D721Med (cell line): ENCODE results near the gene GID8.

Experiments
- DNase-seq: peaks from one replicate; pipeline ENCODE4 v3.0.0; 2011; ENCODE audit warnings: low spot score; ENCODE audit not compliant: insufficient read length
- FAIRE-seq: peaks from 2 replicates; lab custom pipeline; 2011; peaks lifted over from hg19 to GRCh38; lab: Jason Lieb, UNC
- TF ChIP-seq, protein P1 (sequence below): IDR thresholded peaks from 2 replicates; pipeline ENCODE4 v1.5.1; 2012; ENCODE audit warnings: mild to moderate bottlenecking, control low read depth; ENCODE audit not compliant: insufficient read depth; ENCODE audit errors: missing control alignments

The GID8 gene

DNA sequence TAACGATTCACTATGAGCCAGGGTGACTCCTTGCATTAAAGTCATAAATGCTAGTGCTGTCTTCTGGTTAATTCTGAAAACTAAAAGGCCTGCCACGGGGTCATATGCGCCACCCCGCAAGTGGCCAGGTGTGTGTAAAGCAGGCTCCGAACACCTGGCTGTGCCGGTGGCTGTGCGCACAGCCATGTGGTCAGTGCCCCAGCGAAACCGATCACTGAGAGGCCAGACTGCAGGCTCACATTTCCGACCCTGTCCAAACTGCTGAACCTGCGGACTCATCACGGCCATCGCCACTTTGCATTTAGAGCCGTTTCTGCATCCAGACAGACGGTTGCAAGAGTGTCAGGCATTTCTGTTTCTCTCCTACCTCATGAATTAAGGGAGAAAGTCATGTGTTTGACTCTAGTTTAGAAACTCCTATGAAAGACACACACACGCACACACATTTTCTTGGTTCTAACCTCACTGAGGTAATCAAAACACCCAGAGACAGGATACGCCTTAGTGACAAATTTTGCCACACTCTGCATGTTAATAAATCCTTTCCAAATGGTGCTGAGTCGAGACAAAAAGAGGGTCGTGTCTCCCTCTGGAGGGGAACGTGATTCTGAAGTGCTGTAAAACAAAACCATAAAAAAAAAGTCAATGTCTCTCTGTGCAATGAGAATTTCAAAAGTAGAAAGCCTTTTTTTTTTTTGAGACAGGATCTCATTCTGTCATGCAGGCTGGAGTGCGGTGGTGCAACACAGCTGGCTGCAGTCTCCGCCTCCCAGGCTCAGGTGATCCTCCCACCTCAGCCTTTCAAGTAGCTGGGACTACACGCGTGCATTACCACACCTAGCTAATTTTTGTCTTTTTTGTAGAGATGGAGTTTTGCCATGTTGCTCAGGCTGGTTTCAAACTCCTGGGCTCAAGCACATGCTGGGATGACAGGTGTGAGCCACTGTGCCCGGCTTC, 45.3 kb upstream of the GID8 start:
- no peak for FAIRE-seq
- DNase-seq = no peak
- TF ChIP-seq, protein P1, sequence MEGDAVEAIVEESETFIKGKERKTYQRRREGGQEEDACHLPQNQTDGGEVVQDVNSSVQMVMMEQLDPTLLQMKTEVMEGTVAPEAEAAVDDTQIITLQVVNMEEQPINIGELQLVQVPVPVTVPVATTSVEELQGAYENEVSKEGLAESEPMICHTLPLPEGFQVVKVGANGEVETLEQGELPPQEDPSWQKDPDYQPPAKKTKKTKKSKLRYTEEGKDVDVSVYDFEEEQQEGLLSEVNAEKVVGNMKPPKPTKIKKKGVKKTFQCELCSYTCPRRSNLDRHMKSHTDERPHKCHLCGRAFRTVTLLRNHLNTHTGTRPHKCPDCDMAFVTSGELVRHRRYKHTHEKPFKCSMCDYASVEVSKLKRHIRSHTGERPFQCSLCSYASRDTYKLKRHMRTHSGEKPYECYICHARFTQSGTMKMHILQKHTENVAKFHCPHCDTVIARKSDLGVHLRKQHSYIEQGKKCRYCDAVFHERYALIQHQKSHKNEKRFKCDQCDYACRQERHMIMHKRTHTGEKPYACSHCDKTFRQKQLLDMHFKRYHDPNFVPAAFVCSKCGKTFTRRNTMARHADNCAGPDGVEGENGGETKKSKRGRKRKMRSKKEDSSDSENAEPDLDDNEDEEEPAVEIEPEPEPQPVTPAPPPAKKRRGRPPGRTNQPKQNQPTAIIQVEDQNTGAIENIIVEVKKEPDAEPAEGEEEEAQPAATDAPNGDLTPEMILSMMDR = no peak

DNA sequence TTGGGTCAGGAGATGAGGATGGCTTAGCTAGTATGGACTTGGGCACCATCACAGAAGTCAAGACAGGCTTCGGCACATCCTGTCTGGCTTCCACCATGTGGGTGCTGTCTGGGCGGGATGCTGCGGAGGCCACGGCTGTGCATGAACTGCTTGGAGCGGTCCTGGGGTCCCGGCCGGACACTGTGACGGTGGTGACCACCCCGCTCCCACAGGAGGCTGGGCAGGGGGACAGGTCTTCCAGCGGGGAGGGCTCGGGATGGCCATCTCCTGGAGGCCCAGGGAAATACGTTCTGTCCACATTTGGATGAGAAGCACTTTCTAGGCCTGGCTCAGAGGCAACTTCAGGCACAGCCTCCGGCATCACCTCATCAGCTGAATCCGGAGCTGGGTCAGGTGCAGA, 44.2 kb upstream of the GID8 start:
- TF ChIP-seq, protein P1 = no peak
- FAIRE-seq = no peak
- no peak for DNase-seq

DNA sequence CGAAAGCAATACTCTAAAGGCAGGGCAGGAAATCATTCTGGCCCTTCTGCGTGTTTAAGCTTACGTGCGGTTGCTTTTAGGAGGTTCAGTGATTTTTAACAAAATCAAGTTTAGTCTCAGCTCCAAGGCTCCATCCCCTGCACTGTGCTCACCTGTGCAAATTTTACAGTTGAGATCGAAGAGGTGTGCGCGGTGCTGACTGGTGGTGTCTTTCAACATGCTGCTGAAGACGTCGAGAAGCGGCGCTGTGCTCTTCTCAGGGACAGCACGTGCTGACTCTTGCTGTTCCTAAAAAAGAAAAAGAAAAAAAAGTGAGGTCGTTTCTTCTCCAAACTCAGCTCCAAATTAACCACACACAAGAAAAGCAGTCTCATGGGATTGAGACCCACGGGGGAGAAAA, 43.7 kb upstream of the GID8 start:
- DNase-seq (no peak), FAIRE-seq (no peak)
- TF ChIP-seq, protein P1 = no peak

DNA sequence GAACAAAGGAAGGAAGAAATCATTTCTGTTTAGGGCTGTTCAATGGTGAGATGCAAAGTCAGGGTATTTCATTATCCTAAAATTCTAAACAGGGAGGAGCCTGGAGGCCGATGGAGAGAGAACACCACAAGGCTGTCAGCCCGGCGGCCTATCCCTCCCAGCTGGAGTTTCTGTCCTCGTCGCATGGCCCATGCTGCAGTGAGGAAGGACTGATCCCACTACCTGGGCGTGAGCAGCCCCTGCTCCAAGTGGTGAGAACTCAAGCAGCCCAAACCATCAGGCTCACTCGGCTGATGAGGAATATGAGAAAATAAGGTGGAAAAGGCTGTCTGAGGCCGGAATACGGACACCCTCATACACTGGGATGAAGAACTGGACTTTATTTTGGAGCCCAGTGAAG, 42.4 kb upstream of the GID8 start:
- TF ChIP-seq, protein P1 = no peak
- DNase-seq = no peak
- FAIRE-seq = no peak

DNA sequence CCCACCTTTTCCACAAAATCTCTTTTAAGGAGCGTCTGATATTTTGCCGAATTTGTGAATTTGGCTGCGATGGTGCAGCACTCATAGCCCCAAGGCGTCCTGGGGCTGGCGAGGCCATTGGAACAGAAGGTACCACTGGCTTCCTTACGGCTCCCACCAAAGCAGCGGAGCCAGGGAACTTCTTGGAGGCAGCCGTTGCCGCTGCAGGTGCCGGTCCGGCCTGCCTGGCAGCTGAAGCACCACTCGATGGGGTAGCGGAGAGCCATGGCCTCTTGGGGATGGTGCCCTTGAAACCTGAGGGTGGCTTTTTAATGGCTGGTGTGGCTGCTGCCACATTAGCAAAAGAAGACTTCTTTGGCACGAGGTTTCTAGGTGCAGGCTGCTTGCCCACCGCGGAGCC, 41.4 kb upstream of the GID8 start:
- FAIRE-seq = no peak
- TF ChIP-seq, protein P1 = no peak
- no peak for DNase-seq

DNA sequence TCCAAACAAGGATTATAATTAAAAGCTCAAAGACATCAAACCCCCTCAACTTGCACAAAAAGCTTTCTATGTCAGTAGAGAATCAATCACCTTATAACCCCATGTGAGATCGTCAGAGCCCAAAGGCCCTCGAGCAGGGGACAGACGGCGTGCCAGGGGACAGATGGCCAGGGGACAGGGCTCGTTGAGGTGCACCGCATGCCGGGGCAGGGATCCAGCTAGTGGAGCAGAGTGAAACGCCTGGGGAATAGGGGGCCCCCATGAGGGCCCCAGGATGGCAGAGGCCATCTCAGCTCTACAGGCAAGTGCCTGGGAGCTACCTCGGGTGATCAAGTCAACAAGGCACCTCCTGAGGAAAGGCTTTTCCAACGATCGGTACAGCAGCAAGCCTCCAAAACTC, 40.3 kb upstream of the GID8 start:
- TF ChIP-seq, protein P1 = no peak
- FAIRE-seq (no peak), DNase-seq (peak; percentile 67)
